ENCODE results near the gene PPFIA2.
"Not testable (repeated sequence)": the region's sequence is repeated elsewhere in the genome, so short reads cannot be mapped to it uniquely, and the experiment has no call there.

The PPFIA2 gene

GRCh38 chr12:81255456-81255855, 503.7 kb downstream of the PPFIA2 start:
- DNase-seq = no peak

GRCh38 chr12:81253360-81253759, 505.8 kb downstream of the PPFIA2 start:
- DNase-seq = no peak

- no peak for DNase-seq
These were observed 506.9 kb downstream of the PPFIA2 start for GRCh38 chr12:81252228-81252627.

DNA sequence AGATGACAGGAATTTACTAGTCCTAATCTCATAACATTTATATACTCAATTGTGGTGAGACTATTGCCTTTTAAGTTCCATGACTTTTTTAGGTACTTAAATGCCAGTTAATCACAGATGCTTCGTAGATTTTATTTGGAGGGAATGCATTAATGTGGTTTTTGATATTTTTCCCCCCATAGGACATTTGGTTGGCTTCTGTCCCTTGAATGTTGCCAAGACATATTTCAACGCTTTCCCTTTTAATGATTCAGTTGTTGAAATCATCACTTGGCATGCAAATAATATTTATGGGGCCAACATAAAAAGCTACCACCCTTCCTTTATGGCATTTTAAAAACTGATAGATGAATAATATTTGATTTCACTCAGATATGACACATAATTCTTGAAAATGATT, 509.2 kb downstream of the PPFIA2 start:
- no peak for DNase-seq

GRCh38 chr12:81245907-81246570, 513.1 kb downstream of the PPFIA2 start:
- no peak for DNase-seq

GRCh38 chr12:81245458-81245857, 513.7 kb downstream of the PPFIA2 start:
- DNase-seq = no peak

GRCh38 chr12:81231574-81232368, 527.4 kb downstream of the PPFIA2 start:
- DNase-seq = no peak

DNA sequence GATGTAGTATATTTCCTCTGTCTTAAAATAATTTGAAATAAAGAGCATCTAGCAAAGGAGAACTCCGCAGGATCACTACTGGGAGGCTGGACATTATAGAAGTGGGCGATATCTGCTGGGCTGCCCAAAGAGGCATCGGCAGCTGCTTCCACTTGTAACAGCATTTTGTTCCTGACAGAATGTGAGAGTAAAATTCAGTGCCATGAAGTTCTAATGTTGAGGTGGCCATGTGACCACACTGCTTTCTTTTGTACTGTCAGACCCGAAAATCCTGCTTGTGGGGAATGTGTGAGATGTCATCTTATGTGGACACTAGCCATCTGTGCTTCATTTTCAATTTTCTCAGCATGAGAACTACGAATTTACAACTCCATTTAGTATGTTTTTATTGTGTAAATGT, 529.4 kb downstream of the PPFIA2 start:
- DNase-seq = no peak

DNA sequence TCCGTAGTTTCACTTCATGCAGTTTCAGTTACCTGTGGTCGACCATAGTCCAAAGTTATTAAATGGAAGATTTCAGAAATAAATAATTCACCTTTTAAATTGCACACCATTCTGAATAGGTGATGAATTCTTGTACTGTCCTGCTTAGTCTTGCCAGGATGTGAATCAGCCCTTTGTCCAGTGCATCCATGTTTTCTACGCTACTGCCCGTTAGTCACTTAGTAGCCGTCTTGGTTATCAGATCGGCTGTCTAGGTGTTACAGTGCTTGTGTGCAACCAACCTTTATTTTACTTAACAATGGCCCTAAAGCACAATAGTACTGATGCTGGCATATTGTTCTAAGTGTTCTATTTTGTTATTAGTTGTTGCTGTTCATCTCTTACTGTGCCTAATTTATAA, 534.5 kb downstream of the PPFIA2 start:
- DNase-seq = no peak

- no peak for DNase-seq
These were observed 536.1 kb downstream of the PPFIA2 start for GRCh38 chr12:81222846-81223592.

- DNase-seq = no peak
These were observed 537.5 kb downstream of the PPFIA2 start for GRCh38 chr12:81221681-81222080.

DNA sequence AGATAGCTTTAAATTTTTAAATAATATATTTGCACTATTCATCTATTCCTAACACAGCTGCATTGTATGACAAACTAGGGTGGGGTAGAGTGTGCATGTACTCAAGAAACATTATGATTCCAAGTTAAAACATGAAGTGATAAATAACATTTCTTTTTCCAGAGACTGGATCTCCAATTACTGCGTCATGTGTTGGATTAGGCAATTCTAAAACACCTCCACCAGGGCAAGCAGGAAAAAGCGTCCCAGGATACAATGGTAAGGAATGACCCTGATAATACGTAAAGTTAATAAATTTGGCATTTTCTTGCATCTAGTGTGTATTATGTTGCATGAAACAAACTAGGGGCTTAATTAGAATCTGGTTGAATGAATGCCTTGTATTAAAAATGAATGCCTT, 542.4 kb downstream of the PPFIA2 start:
- no peak for DNase-seq

DNA sequence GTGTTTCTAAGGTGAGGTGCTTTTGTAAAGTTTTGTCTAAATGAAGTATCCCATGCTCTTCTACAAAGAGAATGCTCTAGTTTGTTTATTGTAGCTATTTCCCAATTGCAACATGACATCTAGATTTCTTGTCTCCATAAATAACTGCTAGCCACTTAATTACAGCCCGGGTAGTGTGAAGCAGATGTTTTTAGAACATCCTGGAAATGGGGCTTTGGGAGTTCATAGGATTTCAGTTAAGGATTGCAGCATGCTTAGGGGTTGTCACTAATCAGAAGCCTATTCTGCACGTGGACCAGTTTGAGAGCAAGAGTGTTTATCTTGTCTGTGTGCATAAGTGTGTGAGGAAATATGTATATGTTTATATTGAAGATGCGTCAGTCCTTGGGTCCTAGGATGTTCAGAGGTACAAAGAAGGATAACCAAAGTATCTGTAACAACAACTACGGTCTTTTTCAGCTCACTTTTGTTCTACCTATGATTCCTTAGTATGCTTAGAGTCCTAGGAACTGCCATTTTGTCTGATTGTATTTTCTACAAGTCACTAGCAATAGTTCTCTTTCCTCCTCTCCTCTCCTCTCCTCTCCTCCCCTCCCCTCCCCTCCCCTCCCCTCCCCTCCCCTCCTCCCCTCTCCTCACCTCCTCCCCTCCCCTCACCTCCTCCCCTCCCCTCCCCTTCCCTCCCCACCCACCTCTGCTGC, 546.0 kb downstream of the PPFIA2 start:
- DNase-seq = no peak

DNA sequence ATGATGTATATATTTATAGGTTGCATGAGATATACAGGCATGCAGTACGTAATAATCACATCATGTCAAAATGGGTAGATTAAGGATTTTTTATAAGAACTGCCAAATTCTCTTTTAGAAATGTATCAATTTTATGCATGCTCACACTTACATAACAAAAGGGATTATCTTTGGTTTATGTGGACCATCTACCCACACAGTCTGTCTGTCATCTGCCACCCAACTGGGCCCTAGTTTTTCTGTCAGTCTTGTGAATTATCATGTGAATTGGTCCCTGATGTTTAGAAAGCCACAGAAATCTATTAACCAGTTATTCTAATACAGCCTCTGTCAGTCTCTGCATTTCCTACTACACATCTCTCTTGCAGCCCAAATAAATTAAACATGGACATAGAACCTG, 547.8 kb downstream of the PPFIA2 start:
- DNase-seq = no peak

DNA sequence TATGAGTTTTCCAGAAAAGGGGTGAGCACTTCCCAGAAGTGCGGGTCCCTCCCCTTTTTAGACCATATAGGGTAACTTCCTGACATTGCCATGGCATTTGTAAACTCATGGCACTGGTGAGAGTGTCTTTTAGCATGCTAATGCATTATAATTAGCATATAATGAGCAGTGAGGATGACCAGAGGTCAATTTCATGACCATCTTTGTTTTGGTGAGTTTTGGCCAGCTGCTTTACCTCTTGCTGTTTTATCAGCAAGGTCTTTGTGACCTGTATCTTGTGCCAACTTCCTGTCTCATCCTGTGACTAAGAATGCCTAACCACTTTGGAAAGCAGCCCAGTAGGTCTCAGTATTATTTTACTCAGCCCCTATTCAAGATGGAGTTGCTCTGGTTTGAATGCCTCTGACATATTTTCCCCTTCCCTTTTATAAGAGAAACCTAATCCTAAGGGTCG, 549.4 kb downstream of the PPFIA2 start:
- not testable (repeated sequence) for DNase-seq

DNA sequence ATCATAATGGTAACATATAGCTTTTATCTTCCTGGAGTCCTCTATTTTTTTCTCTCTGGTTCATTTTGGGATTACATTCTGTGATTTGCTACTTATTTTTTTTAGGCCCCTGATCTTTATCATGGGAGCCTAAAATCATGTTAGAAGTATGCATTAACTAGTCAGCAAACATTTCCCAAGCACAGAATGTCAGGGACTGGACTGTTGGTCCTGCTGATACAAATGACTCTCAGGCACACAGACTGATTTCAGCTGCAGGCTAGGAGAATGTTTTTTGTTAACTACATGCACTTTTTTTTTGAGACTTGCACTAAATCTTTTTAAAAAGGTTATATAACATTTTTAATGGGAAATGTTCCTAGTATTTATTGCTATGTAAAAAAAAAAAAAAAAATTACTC, 550.1 kb downstream of the PPFIA2 start:
- DNase-seq = no peak

DNA sequence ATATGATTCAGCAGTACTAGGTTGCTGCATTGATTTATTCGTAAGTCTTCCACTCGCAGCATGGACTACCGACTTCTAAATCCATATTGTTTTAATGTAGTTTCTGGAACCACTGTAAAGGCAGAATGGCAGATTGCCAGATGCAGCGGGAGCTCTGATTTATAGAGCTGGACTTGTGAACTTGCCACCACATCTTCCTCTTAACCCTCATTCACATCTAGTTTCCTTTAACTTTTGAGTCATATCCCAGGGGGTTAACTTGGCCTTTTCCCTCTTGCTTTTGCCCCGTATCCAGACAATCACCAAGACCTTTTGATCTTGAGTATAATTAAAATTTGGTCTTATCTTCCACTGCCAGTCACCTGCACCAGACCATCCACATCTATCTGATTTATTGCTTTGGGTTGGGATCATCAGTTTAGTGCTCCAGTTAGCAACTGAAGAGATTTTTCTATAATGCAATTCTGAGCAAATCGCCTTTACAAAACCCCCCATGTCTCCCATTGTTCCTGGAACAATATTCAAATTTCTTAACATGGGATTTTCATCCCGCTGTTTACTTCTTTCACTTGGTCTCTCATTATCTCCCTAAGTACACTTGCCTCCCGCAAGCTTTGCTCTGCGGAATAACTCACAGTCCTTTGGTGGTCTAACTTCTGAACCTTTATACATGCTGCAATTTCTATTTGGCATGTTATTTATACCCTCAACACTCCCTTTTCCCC, 550.8 kb downstream of the PPFIA2 start:
- no peak for DNase-seq

Data from activated gamma-delta T cell treated with Interleukin-2 at 50 U/mL for 16 hours (primary cell).